GM21381 (cell line): ENCODE results near the gene SNPH.
"Not testable (repeated sequence)": the region's sequence is repeated elsewhere in the genome, so short reads cannot be mapped to it uniquely, and the experiment has no call there.

ENCODE experiments used
- ATAC-seq: cut with Tn5 transposase; IDR thresholded peaks from one replicate; pipeline ENCODE4 v1.9.1; 2021; ENCODE audit warnings: mild to moderate bottlenecking, moderate library complexity; ENCODE audit not compliant: unreplicated experiment

The SNPH gene

GRCh38 chr20:1336699-1337367, 70.7 kb downstream of the SNPH start:
- no peak for ATAC-seq

GRCh38 chr20:1337441-1337840, 71.3 kb downstream of the SNPH start:
- no peak for ATAC-seq

GRCh38 chr20:1338096-1338495, 72.0 kb downstream of the SNPH start:
- no peak for ATAC-seq

GRCh38 chr20:1338801-1339200, 72.7 kb downstream of the SNPH start:
- no peak for ATAC-seq

- no peak for ATAC-seq
Measured at GRCh38 chr20:1341561-1342265, 75.6 kb downstream of the SNPH start.

GRCh38 chr20:1343446-1344124, 77.5 kb downstream of the SNPH start:
- ATAC-seq, result not testable (repeated sequence)

- ATAC-seq, result no peak
Measured at GRCh38 chr20:1345030-1345755, 79.1 kb downstream of the SNPH start.

- ATAC-seq, result no peak
Measured at GRCh38 chr20:1345756-1346093, 79.6 kb downstream of the SNPH start.

GRCh38 chr20:1346315-1346969, 80.3 kb downstream of the SNPH start:
- ATAC-seq, result no peak

GRCh38 chr20:1353956-1354355, 87.9 kb downstream of the SNPH start:
- ATAC-seq, result no peak

- no peak for ATAC-seq
Measured at GRCh38 chr20:1357921-1358671, 92.0 kb downstream of the SNPH start.
